Suprapubic skin (tissue), 4 donors: ENCODE measurements around the gene PRR16.

ENCODE experiments used
- CTCF ChIP-seq, 2 donors: fragments of 200-600 bp in 1 of 2; fragments of 450-650 bp in 1 of 2; sonication (generic) in 1 of 2; IDR thresholded peaks; one replicate each; pipeline ENCODE4 v1.5.1; 2016 to 2019; ENCODE audit warnings: antibody characterized with exemption in 2 of 2, mild to moderate bottlenecking in 1 of 2, moderate library complexity in 1 of 2
- EP300 ChIP-seq: sonication (generic); formaldehyde crosslinking; IDR thresholded peaks from one replicate; pipeline ENCODE4 v1.6.1; 2017; ENCODE audit warnings: antibody characterized with exemption
- POLR2A ChIP-seq, 2 donors: fragments of 450-650 bp; IDR thresholded peaks; one replicate each; pipeline ENCODE4 v1.6.1; 2017; ENCODE audit warnings: antibody characterized with exemption in 2 of 2, mild to moderate bottlenecking in 2 of 2, moderate library complexity in 2 of 2
- POLR2AphosphoS5 ChIP-seq, 3 donors: sonication (generic); formaldehyde crosslinking; IDR thresholded peaks; one replicate each; pipeline ENCODE4 v1.6.1; 2017; ENCODE audit warnings: antibody characterized with exemption in 3 of 3

- TF ChIP-seq CTCF (IDR thresholded peaks at IDR 0.05) (no peak), EP300 (no peak), POLR2A (IDR thresholded peaks at IDR 0.05) (no peak), POLR2AphosphoS5 (IDR thresholded peaks at IDR 0.05) (no peak)
Measured at GRCh38 chr5:120466341-120467006, 2.4 kb downstream of the PRR16 start.
